ENCODE results near the gene KIAA0753. TPM values are rescaled to one million over a fixed set of nuclear protein-coding genes. Genes with fewer than 3 reads are reported as not detected.
A peak's percentile ranks its signal among the peaks of the same experiment; 100 is the strongest.

KIAA0753 gene
- total RNA-seq, 1 donor from 2014 or later: 18.2 TPM

DNA sequence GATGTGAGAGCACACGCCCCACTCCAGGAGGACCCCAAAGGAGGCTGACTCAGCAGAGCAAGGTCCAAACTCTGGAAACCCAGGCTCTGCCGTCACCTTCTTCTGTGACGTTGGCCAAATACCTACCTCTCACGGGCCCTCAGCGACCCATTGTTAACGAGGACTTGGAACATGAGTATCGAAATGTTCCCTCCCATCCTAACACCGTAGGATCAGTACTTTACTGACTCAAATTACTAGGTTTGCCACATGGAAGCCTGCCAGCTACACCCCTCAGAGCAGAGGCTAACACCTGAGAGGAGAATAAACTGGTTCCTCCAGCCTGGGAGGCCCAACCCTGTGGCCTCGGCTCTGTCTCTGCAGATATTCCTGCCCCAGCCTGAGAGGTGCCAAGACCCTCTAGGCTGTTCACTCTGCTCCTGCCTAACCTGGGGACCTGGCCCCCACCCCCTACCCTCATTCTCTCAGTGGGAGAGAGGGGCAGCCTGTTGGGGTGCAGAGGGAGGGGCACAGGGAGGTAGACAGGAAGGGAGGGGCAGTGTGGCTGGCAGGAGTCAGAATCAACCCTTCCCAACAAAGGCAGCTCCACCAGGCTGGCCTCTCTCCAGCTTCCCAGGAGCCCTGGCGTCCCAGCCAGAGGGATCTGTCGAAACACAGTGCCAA is 88.5 kb downstream of the KIAA0753 start:
- no peak for DNase-seq (ENCODE audit: low spot score)
- Mint-ChIP-seq H3K27me3 (ENCODE audit: insufficient read depth) (peaks cover 34% of the 10 kb centered on the region), H3K4me3 (no peak overlapping the region), H3K36me3 (ENCODE audit: low read depth) (no peaks in the 10 kb centered on the region), H3K9me3 (no peaks in the 10 kb centered on the region), H3K27ac (no peak overlapping the region), H3K4me1 (ENCODE audit: low read depth) (peaks cover 17% of the 10 kb centered on the region)
- intact Hi-C loops (cut with micrococcal nuclease): no loop called here

- no peaks in the 10 kb centered on the region for H3K36me3 Mint-ChIP-seq (ENCODE audit: low read depth)
- peaks cover 17% of the 10 kb centered on the region for H3K4me1 Mint-ChIP-seq (ENCODE audit: low read depth)
- H3K4me3 Mint-ChIP-seq: no peak overlapping the region
- intact Hi-C loops (cut with micrococcal nuclease): no loop called here
- DNase-seq (ENCODE audit: low spot score): no peak
- no peak overlapping the region for H3K27ac Mint-ChIP-seq
- peaks cover 30% of the 10 kb centered on the region for H3K27me3 Mint-ChIP-seq (ENCODE audit: insufficient read depth)
- H3K9me3 Mint-ChIP-seq: no peaks in the 10 kb centered on the region
These were observed 89.2 kb downstream of the KIAA0753 start for GRCh38 chr17:6551356-6551755.

- Mint-ChIP-seq H3K4me3 (no peak overlapping the region), H3K9me3 (no peaks in the 10 kb centered on the region), H3K36me3 (ENCODE audit: low read depth) (no peaks in the 10 kb centered on the region), H3K4me1 (ENCODE audit: low read depth) (peaks cover 12% of the 10 kb centered on the region), H3K27me3 (ENCODE audit: insufficient read depth) (peaks cover 18% of the 10 kb centered on the region), H3K27ac (no peak overlapping the region)
- intact Hi-C loops (cut with micrococcal nuclease): no loop called here
- DNase-seq (ENCODE audit: low spot score): no peak
These were observed 91.0 kb downstream of the KIAA0753 start for GRCh38 chr17:6549384-6550036.

DNA sequence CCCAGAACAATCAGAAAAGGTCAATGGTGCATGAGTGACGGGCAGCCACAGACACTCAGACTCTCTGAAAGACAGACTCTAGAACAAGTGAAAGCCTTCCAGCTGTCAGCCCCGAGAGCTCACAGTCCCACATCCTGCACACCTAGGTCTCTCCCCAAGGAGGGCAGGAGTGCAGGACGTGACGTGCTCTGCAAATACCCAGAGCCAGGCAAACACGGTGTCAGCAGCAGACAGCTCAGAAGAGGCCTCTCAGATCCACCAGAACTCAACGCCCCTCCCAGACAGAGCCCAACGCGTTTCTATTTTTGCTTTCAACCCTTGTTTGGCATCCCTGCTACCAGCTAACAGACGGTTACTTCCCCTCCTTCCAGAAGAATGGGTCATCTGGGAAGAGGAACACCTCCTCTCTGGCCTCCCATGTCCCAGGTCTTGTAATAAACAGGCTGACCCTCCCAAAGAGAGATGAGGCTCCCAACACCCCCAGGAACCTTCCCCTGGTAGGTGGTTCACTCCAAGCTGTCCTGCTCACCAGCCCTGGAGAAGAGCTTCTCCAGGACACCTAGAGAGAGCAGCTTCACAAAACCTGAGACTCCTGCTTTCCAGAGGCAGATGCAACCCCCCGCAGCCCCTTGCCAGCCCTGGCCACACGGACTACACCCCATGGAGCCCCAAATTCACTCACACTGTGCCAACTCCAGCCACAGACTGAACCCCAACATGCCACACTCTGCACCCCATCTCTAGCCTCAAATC is 91.8 kb downstream of the KIAA0753 start:
- H3K27ac Mint-ChIP-seq: peak overlapping the region; percentile 34
- peaks cover 11% of the 10 kb centered on the region for H3K27me3 Mint-ChIP-seq (ENCODE audit: insufficient read depth)
- no peaks in the 10 kb centered on the region for H3K36me3 Mint-ChIP-seq (ENCODE audit: low read depth)
- H3K9me3 Mint-ChIP-seq: no peaks in the 10 kb centered on the region
- H3K4me1 Mint-ChIP-seq (ENCODE audit: low read depth): peaks cover 12% of the 10 kb centered on the region
- intact Hi-C loops (cut with micrococcal nuclease): no loop called here
- peak overlapping the region; percentile 5 for H3K4me3 Mint-ChIP-seq
- peak; percentile 29 for DNase-seq (ENCODE audit: low spot score)

DNA sequence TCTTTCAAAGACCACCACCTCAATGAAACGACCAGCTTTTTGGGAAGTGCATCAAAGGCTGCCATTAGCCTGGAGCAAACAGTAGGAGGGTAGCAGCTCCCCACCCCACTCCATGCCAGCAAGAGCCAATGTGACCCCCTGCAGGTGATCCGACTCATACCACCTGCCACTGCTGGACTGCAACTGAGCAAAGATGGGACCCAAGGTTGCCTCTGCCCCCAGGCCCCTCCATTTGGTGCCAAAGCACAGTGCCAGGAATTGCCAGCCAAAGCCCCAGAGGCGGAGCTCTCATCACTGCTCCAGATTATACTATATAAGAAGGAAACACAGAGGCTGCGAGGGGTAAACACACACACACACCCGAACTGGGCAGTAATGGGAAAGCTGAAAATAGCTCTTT is 92.5 kb downstream of the KIAA0753 start:
- Mint-ChIP-seq H3K27me3 (ENCODE audit: insufficient read depth) (peaks cover 6% of the 10 kb centered on the region), H3K9me3 (no peaks in the 10 kb centered on the region), H3K27ac (no peak overlapping the region), H3K4me3 (no peak overlapping the region), H3K4me1 (ENCODE audit: low read depth) (peaks cover 12% of the 10 kb centered on the region), H3K36me3 (ENCODE audit: low read depth) (no peaks in the 10 kb centered on the region)
- intact Hi-C loops (cut with micrococcal nuclease): no loop called here
- no peak for DNase-seq (ENCODE audit: low spot score)

DNA sequence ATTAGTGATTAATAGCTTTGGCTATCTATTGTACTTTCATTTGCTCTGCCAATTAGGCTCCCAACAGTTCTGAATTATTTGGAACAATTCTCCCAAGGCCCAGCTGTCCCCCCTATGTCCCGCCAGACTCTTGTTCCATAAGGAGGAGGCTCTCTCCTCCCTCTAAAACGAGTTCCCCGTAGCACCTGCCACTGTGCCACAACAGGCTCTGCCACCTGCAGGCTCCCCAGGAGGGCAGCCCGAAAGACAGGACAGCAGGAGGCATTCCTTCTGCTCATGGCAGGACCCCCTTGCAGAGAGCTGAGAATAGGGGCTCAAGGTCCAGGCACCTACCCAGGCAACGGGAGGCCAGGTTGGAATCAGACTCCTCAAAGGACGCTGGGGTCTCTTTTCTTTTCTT is 93.2 kb downstream of the KIAA0753 start:
- H3K27me3 Mint-ChIP-seq (ENCODE audit: insufficient read depth): peaks cover 4% of the 10 kb centered on the region
- intact Hi-C loops (cut with micrococcal nuclease): no loop called here

GRCh38 chr17:6546069-6546718 is 94.3 kb downstream of the KIAA0753 start:
- intact Hi-C loops (cut with micrococcal nuclease): no loop called here
- H3K4me3 Mint-ChIP-seq: no peak overlapping the region
- peaks cover 12% of the 10 kb centered on the region for H3K4me1 Mint-ChIP-seq (ENCODE audit: low read depth)
- H3K27ac Mint-ChIP-seq: no peak overlapping the region
- peaks cover 4% of the 10 kb centered on the region for H3K27me3 Mint-ChIP-seq (ENCODE audit: insufficient read depth)
- no peaks in the 10 kb centered on the region for H3K9me3 Mint-ChIP-seq
- DNase-seq (ENCODE audit: low spot score): no peak
- H3K36me3 Mint-ChIP-seq (ENCODE audit: low read depth): no peaks in the 10 kb centered on the region

More for the DNA sequence above, 93.2 kb downstream of the KIAA0753 start:
- H3K36me3 Mint-ChIP-seq (ENCODE audit: low read depth): no peaks in the 10 kb centered on the region
- peaks cover 12% of the 10 kb centered on the region for H3K4me1 Mint-ChIP-seq (ENCODE audit: low read depth)
- no peaks in the 10 kb centered on the region for H3K9me3 Mint-ChIP-seq
- H3K4me3 Mint-ChIP-seq: no peak overlapping the region
- no peak overlapping the region for H3K27ac Mint-ChIP-seq
- no peak for DNase-seq (ENCODE audit: low spot score)

DNA sequence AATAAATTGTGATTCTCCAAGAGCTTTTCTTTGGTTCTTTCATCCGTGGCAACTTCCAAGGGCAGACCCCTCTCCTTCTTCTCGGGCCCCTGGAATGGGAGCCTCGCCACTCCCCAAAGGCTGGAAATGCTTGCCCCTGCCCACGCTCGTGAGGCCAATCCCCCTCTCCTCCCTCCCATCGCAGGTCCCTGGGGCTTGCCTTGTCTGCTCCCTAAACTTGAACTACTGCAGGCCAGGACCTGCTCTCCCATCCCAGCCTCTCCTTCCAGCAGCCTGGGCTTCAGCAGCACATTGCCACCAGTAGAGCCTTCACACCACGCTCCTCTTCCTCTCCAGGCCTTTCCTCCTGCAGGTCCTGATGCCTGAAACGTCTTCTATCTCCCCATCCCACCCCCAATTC is 95.2 kb downstream of the KIAA0753 start:
- intact Hi-C loops (cut with micrococcal nuclease): no loop called here
- Mint-ChIP-seq H3K27ac (no peak overlapping the region), H3K4me1 (ENCODE audit: low read depth) (peaks cover 12% of the 10 kb centered on the region), H3K27me3 (ENCODE audit: insufficient read depth) (peaks cover 2% of the 10 kb centered on the region), H3K4me3 (no peak overlapping the region), H3K9me3 (no peaks in the 10 kb centered on the region), H3K36me3 (ENCODE audit: low read depth) (no peaks in the 10 kb centered on the region)
- no peak for DNase-seq (ENCODE audit: low spot score)

DNA sequence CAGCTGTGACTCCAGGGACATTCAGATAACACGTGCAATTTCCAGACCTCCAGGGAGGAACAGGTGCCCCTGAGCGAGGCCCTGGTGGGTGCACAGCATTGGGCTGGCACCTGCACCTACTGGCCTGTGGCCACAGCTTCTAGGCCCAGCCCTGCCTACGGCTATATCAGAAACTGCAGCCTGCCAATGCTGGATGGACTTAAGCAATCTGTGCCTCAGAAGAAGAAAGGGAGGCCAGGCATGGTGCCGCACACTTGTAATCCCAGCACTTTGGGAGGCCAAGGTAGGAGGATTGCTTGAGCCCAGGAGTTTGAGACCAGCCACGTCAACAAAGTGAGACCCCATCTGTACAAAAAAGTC is 96.5 kb downstream of the KIAA0753 start:
- H3K27ac Mint-ChIP-seq: no peak overlapping the region
- H3K9me3 Mint-ChIP-seq: peaks cover 4% of the 10 kb centered on the region
- intact Hi-C loops (cut with micrococcal nuclease): no loop called here
- no peak overlapping the region for H3K4me3 Mint-ChIP-seq
- DNase-seq (ENCODE audit: low spot score): no peak
- H3K36me3 Mint-ChIP-seq (ENCODE audit: low read depth): no peaks in the 10 kb centered on the region
- H3K27me3 Mint-ChIP-seq (ENCODE audit: insufficient read depth): peaks cover 6% of the 10 kb centered on the region
- H3K4me1 Mint-ChIP-seq (ENCODE audit: low read depth): peaks cover 10% of the 10 kb centered on the region

- Mint-ChIP-seq H3K4me1 (ENCODE audit: low read depth) (peaks cover 4% of the 10 kb centered on the region), H3K36me3 (ENCODE audit: low read depth) (no peaks in the 10 kb centered on the region), H3K27me3 (ENCODE audit: insufficient read depth) (peaks cover 6% of the 10 kb centered on the region), H3K27ac (no peak overlapping the region), H3K4me3 (no peak overlapping the region), H3K9me3 (peaks cover 4% of the 10 kb centered on the region)
- intact Hi-C loops (cut with micrococcal nuclease): no loop called here
- no peak for DNase-seq (ENCODE audit: low spot score)
These were observed 97.2 kb downstream of the KIAA0753 start for GRCh38 chr17:6543079-6544010.

GRCh38 chr17:6542577-6542976 is 97.9 kb downstream of the KIAA0753 start:
- no peak overlapping the region for H3K27ac Mint-ChIP-seq
- peaks cover 6% of the 10 kb centered on the region for H3K27me3 Mint-ChIP-seq (ENCODE audit: insufficient read depth)
- DNase-seq (ENCODE audit: low spot score): no peak
- no peaks in the 10 kb centered on the region for H3K4me1 Mint-ChIP-seq (ENCODE audit: low read depth)
- peaks cover 4% of the 10 kb centered on the region for H3K9me3 Mint-ChIP-seq
- no peaks in the 10 kb centered on the region for H3K36me3 Mint-ChIP-seq (ENCODE audit: low read depth)
- intact Hi-C loops (cut with micrococcal nuclease): no loop called here
- no peak overlapping the region for H3K4me3 Mint-ChIP-seq

DNA sequence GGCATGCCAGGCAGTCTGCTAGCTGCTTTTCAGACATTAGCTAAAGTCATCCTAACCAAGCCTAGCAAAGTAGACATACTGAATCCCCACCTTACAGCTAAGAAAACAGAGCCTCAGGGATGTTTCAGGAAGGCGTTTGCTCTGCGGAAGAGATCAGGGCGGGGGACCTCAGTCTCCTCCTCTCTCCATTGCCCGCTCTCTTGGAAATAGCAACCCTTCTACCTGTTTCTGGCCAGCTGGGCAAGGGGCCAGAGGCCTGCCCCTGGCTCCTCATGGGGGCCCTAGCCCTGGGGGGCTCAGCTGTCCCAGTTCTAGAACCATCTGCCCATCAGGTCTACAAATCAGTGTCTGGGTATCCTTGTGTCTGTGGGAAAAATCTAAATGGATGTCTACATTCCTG is 98.6 kb downstream of the KIAA0753 start:
- H3K4me3 Mint-ChIP-seq: no peak overlapping the region
- H3K4me1 Mint-ChIP-seq (ENCODE audit: low read depth): no peaks in the 10 kb centered on the region
- H3K9me3 Mint-ChIP-seq: peaks cover 4% of the 10 kb centered on the region
- peaks cover 4% of the 10 kb centered on the region for H3K27me3 Mint-ChIP-seq (ENCODE audit: insufficient read depth)
- no peak for DNase-seq (ENCODE audit: low spot score)
- intact Hi-C loops (cut with micrococcal nuclease): no loop called here
- no peak overlapping the region for H3K27ac Mint-ChIP-seq
- H3K36me3 Mint-ChIP-seq (ENCODE audit: low read depth): no peaks in the 10 kb centered on the region

Data from activated T-helper 1 cell treated with anti-CD3 and anti-CD28 coated beads, Interleukin-12 subunit alpha, Interleukin-12 subunit beta, Interleukin-2, Interleukin-4 antibody, amounts not matched to agents 30 ng/mL and 10 ng/mL and 1 ng/mL, durations not matched to agents 14 hours and 24 hours and 36 hours (primary cell).